ENCODE data around the gene KCNH2. TPM values are rescaled to one million over a fixed set of nuclear protein-coding genes. Genes with fewer than 3 reads are reported as not detected.
A peak's percentile ranks its signal among the peaks of the same experiment; 100 is the strongest.
"Not testable (repeated sequence)": the region's sequence is repeated elsewhere in the genome, so short reads cannot be mapped to it uniquely, and the experiment has no call there.

Gene KCNH2, protein sequence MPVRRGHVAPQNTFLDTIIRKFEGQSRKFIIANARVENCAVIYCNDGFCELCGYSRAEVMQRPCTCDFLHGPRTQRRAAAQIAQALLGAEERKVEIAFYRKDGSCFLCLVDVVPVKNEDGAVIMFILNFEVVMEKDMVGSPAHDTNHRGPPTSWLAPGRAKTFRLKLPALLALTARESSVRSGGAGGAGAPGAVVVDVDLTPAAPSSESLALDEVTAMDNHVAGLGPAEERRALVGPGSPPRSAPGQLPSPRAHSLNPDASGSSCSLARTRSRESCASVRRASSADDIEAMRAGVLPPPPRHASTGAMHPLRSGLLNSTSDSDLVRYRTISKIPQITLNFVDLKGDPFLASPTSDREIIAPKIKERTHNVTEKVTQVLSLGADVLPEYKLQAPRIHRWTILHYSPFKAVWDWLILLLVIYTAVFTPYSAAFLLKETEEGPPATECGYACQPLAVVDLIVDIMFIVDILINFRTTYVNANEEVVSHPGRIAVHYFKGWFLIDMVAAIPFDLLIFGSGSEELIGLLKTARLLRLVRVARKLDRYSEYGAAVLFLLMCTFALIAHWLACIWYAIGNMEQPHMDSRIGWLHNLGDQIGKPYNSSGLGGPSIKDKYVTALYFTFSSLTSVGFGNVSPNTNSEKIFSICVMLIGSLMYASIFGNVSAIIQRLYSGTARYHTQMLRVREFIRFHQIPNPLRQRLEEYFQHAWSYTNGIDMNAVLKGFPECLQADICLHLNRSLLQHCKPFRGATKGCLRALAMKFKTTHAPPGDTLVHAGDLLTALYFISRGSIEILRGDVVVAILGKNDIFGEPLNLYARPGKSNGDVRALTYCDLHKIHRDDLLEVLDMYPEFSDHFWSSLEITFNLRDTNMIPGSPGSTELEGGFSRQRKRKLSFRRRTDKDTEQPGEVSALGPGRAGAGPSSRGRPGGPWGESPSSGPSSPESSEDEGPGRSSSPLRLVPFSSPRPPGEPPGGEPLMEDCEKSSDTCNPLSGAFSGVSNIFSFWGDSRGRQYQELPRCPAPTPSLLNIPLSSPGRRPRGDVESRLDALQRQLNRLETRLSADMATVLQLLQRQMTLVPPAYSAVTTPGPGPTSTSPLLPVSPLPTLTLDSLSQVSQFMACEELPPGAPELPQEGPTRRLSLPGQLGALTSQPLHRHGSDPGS
- total RNA-seq = under 0.01 TPM in 1 of 2 replicates, not detected in the other

DNA sequence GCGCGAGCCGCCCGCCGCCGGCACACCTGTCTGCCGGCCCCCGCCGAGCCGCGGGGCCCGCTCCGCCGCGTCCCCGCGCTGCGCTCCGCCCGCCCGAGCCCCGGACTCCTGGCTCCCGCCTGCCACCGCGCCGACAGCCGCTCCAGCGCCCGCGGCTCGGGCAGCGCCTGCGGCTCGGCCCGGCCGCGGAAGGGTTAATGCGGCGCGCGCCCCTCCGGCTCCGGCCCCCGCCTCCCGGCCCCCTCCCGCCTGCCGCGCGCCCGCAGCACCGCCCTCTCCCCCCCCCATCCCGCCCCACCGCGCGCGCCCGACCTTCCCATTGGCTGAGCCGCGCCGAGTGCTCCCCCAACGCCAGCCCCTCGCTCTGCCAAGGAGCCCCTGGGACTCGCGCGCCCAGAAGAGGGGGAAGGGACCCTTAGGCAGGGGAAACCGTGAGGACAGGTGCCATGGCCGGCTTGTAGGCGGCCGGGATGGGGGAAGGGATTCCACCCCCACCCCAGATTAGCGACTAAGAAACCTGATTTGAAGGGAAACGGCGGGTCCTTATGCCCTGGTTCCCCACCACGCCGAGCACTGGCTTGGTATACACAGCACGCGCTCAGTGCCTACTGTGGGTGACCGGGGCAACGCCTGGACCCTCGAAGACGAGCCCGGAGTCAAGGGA is at the start of gene KCNH2:
KCNH2 (minus strand) TSS at position 196 of the 664 bp plus-strand sequence. CDS start 408 bp downstream, outside the sequence.
- DNase-seq = no peak

DNA sequence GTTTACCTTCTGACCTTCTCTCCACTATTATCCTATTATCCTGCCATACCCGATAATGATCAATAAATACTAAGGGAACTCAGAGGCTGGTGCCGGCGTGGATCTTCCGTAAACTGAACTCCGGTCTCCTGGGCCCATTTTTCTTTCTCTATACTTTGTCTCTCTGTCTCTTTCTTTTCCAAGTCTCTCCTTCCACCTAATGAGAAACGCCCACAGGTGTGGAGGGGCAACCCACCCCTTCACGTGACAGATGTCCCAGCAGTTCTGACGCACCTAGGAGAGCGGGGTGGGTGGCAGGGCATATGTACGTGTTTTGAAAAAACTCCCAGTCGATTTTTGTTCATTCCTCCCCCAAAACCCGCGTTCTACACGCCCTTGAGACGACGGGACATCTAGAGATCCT is 49.6 kb upstream of the KCNH2 start:
- DNase-seq = not testable (repeated sequence)

DNA sequence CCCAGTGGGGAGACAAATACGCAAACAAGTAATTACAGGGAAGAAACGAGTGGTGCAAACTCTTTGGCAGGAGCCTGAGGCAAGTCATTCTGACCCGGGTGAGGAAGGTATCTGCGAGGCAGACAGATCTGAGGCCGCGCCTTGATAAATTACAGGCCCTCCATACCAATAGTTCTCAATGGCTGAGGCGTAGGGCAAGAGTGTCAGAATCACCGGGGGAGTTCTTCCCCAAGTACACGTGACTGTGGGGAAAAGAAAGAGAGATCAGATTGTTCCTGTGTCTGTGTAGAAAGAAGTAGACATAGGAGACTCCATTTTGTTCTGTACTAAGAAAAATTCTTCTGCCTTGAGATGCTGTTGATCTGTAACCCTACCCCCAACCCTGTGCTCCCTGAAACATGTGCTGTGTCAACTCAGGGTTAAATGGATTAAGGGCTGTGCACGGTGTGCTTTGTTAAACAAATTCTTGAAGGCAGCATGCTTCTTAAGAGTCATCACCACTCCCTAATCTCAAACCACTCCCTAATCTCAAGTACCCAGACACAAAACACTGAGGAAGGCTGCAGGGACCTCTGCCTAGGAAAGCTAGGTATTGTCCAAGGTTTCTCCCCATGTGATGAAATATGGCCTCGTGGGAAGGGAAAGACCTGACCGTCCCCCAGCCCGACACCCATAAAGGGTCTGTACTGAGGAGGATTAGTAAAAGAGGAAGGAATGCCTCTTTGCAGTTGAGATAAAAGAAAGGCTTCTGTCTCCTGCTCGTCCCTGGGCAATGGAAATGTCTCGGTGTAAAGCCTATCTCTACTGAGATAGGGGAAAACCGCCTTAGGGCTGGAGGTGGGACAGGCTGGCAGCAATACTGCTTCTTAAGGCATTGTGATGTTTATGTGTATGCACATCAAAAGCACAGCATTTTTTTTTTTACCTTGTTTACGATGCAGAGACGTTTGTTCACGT is 48.9 kb upstream of the KCNH2 start:
- not testable (repeated sequence) for DNase-seq

DNA sequence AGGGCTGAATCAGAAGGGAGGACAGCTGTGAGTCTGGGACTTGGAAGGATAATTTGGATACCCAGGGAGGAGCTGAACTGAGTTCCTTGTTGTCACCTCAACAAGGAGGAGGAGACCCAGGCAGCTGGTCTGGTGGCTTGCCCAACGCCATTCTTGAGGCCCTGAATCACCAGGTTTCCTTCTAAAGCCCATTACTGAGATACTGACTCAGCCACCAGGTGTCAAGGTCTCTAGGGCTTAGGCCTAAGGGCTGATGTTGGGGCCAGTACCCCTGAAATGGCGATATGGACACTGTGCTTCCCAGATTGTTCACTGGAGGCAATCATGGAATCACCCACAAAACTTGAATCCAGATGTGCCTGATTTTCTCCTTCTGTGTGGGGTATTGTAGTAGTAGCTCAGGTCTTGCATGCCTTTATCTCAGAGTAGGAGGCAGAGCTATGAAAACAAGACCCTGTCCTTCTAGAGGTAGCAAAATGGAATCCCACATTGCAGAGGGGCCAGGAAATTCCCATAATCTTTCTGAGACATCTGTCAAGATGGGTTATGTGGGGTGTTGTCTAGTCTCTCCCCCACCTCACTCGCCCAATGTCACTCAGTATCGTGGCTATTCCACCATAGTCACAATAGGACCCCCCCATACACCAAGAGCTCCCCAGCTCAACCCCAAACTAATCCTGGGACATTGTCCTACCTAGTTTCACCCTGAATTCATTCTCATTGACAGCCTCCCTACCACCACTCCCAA is 48.0 kb upstream of the KCNH2 start:
- no peak for DNase-seq

DNA sequence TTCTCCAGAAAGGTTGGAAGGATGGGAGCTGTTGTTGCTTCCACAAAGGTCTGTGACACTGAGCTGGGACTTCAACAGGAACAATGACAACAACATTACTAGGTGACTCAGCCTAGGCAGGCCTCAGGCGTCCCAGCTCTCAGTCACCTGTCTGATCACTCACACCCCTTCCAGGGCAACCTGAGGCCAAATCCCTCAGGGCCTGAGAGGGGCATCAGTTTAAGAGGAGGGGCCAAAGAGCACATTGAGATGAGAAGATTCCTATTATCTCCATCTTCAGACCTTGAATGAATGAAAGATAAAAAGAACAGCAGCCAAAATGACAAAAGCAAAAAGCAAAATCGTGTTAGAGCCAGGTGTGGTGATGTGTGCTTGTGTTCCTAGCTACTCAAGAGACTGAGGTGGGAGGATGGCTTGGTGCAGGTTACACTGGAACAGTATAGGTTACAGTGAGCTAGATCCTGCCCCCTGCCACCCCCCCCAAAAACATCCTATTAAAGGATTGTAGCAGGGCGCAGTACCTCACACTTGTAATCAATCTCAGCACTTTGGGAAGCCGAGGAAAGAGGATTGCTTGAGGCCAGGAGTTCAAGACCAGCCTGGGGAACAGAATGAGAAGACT is 46.4 kb upstream of the KCNH2 start, which contains the start of gene ATG9B:
ATG9B (minus strand) TSS at position 60 of the 622 bp plus-strand sequence. CDS start 71 bp downstream, outside the sequence.
- DNase-seq = no peak

DNA sequence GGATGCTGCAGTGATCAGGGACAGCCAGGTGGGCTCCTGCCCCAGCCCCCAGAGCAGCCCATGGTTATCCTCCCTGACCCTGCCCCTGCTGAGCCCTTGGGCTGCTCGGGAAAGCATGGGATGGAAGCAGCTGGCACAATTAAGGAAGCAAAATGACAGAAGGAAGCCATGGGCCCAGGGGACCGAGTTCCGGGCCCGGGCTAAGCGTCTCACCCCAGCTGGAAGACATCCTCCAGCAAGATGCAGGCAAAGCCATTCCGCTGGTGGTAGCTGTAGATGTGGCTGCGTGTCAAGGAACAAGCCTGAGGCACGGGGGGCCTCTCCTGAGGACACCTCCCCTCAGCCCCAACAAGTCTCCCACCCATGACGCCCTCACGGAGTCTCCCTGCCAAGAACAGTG is 45.1 kb upstream of the KCNH2 start:
- DNase-seq = no peak

DNA sequence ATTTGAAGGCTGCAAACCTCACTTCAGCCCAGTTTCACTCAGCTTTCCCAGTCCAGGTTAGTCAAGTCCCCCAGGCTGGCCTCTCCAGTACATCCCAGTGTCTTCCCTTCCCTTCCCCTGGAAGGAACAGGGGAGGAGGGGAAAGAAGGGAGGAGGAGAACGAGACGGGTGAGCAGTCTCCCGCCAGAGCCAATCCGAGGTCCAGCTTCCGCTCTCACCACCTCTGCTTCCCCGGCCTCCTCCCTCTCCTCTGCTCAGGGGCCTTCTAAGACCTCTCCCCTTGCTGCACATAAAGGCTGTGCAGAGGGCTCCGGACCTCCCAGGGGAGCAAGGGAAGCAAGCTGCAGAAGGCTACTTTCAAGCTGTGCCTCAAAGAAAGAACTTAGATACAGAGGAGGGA is 42.1 kb upstream of the KCNH2 start:
- DNase-seq = no peak

DNA sequence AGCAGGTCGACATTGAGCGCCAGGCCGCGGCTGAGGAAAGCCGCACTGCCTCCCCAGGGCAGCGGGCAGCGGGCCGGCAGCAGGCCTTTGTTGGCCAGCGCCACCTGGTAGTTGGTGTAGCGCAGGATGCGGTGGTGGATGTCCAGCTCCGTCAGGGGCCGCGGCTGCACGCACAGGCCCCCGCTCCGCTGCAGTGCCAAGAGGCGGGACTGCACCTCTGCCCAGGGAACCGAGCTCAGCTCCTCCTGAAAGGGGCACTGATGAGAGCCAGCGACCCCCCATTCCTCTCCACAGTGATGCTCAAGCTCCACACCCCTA is 41.0 kb upstream of the KCNH2 start:
- DNase-seq = peak; percentile 54

DNA sequence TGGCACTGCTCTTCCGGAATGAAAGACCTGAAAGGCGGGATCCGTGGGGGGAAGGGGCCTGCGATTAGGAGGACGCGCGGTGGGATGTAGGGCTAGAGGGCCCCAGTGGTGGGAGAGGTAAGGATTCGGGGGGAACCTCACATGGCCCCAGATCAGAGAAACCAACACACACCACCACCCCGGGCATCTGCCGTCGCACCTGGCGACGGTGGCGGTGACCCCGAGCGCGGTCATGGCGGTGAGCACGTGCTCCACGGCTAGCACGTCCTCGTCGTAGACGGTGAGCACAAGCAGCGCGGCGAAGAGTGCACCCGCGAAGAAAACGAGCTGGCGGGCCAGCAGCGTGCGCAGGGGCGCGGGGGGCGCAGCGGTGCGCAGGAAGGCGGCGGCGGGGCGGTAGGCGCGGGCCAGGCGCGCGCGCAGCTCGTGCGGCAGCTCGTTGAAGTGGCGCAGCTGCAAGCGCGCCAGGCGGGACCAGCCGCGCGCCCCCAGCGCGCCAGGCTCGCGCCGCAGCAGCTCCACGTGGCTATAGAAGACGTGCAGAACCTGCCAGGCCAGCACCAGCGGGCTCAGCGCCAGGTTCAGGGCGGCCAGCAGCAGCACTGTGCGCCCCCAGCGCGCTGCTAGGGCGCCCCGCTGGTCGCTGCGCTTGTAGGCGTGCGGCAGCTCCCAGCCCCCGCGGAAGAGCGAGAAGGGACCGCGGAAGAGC is 40.5 kb upstream of the KCNH2 start:
- no peak for DNase-seq

DNA sequence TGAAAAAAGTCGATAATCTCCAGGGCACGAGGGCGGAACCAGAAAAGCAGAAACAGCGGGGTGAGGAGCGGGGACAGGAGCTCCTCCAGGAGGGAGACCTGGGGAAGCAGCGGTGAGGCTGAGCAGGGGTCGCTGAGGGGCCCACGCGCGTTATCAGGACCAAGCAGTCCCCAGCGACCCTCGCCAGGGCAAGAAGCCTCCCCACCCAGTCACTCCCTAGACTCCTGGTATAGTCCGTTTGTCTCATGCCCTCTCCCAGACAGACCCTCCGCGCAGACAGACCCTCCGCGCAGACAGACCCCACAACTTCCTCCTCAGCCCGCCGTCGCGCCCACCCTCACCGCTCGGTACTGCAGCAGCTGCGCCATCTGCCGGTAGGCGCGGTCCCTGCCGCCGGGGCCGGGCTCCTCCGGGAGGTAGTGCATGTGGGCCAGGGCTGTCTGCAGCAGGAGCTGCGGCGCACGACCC is 39.9 kb upstream of the KCNH2 start:
- peak; percentile 72 for DNase-seq

DNA sequence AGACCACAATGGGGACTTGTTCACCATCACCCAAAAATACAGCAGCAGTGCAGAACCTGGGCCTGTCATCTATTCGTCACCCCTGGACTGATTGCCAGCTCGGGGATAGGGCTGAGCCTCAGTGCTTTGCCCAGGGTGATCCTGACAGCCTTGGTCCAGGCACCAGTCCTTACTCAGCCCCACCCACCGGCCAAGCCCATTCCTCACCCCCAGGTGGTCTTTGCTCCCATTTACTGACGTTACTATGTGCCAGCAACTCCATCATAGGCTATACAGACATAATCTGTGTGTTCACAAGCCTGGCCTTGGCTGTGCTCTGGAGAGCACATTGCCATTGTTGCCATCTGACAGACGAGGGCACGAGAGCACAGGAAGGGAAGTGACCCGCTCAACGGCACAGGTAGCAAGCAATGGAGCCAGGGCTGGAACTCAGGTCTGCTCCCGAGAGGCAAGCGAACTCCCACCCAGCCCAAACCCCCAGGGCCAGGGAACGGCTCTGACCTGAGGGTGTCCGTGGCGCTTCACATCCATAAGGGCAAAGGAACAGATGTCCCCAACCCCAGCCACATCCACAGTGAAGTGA is 39.3 kb upstream of the KCNH2 start:
- DNase-seq = no peak

DNA sequence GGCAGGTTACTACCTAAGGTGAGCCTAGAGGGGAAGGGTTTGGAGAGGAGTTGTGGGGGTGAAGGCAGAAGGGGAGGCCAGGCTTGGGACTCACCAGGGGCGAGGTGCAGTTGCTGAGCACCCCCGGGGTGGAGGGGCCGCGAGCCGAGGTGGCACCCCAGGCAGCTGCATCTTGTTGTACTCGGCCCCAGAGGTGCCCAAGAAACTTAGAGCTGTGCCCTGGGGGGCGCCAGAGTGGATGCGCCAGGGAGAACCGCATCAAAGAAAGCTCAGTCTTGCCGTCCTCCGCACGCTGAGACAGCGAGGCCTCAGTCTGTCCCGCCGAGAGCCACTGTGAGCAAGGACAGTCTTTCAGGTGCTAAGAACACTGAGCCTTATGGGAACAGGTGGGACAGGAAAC is 38.8 kb upstream of the KCNH2 start:
- no peak for DNase-seq

DNA sequence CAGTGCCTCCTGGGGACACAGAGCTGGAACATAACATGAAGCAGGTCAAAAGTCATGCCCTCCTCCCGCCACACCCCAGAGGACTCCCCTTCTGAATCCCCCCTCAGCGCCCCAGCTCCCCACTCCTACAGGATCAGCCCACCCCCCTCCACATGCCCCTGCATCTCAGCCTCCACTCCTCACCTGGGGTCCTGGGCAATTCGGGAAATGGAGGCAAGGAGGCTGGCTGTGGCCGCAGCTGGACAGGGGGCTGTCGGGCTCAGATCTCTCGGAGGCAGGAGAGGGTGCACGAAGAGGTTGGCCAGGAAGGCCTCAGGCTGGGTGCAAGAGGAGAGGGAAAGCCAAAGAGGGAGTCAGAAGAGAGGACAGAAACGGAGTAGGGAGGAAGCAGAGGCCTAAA is 38.4 kb upstream of the KCNH2 start:
- DNase-seq = no peak

DNA sequence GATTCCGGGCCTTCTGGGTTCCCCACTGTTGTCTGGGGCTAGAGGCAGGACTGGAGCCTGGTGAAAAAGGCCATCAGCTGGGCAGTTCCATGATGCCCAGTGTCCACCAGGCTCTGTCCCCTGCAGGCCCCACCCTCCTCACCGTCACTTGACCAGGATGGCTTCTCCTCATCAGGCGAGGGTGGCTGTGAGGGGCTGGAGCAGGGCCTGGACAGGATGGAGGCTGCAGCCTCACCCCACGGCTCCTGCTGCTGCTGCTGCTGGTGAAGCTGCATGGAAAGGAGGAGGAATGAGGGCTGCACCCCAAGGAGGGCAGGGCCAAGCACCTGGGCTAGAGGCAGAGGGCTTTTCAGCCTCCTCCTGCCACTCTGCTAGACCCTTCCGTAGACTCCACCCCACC is 37.8 kb upstream of the KCNH2 start:
- no peak for DNase-seq

DNA sequence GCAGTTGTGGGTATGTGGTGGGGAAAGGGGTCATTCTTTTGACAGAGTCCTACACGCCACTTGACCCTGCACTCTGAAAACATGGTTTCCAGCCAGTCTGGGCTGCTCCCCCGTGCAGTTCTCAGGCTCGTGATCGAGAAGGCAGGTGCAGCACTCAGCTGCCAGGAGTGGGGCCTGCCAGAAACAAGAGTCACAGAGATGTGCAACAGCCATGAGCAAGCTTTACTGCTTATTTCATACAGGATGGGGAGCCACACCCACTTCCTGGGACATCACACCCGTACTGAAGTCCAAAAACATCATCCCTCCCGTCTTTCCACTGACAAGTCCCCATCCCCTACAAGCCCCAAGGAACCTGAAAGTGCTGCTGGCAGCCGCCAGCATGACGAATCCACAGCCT is 36.8 kb upstream of the KCNH2 start:
- DNase-seq = no peak

DNA sequence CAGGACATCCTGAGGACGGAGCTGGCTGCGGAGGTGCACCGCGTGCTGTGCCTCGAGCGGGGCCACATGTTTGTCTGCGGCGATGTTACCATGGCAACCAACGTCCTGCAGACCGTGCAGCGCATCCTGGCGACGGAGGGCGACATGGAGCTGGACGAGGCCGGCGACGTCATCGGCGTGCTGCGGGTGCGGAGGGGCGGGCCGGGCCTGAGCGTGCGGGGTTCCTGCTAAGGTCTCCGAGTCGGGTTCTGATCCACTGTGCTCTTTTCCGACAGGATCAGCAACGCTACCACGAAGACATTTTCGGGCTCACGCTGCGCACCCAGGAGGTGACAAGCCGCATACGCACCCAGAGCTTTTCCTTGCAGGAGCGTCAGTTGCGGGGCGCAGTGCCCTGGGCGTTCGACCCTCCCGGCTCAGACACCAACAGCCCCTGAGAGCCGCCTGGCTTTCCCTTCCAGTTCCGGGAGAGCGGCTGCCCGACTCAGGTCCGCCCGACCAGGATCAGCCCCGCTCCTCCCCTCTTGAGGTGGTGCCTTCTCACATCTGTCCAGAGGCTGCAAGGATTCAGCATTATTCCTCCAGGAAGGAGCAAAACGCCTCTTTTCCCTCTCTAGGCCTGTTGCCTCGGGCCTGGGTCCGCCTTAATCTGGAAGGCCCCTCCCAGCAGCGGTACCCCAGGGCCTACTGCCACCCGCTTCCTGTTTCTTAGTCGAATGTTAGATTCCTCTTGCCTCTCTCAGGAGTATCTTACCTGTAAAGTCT is 35.8 kb upstream of the KCNH2 start:
- no peak for DNase-seq

DNA sequence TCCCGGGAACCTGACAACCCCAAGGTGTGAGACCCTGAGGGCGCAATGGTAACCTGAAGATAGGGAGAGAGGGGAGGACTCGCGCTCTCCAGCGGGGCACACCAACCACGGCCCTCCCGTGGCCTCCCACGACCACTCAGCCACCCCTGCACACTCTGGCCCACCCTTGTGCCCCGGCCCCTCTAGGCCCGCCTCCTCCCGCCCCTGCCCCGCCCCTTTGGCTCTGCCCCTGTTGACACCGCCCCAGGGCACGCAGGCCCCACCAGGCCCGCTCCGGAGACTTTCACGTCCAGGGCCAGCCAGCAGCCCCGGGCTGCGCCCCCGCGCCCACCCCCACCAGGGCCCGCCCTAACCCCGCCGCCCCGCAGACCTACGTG is 35.2 kb upstream of the KCNH2 start:
- DNase-seq = no peak

DNA sequence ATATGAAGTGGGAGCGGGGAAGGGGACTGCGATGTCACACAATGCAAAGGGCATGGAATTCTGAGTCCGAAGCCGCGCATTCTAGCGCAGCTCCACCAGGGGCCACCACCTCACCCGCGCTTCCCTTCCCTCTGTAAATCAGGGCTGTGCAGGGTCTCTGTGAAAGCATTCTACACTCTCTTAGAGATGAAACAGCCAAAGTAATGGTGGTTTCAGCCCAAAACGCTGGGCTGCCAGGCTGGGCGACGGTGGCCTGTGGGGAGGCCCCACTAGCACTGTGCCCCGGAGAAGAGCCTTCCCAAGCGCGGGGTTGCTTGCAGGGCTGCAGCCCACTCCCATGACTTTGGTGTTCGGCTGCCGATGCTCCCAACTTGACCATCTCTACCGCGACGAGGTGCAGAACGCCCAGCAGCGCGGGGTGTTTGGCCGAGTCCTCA is 34.8 kb upstream of the KCNH2 start:
- peak; percentile 39 for DNase-seq

Data from dermis blood vessel endothelial cell (primary cell).